Liver (tissue), 3 donors: Measurements from ENCODE around the gene PLCXD3.

Source experiments
- ATF3 ChIP-seq: IDR thresholded peaks from 2 replicates; pipeline ENCODE4 v1.6.1; 2016; ENCODE audit warnings: antibody characterized with exemption
- CTCF ChIP-seq: fragments of 150-350 bp; IDR thresholded peaks from 2 replicates; pipeline ENCODE4 v1.5.1; 2017; ENCODE audit warnings: improper control_type of control experiment, low read depth, low read length; ENCODE audit not compliant: missing input control
- FOXA1 ChIP-seq: IDR thresholded peaks from 2 replicates; pipeline ENCODE4 v1.6.1; 2016; ENCODE audit warnings: antibody characterized with exemption
- GABPA ChIP-seq, 2 donors: IDR thresholded peaks in 1 of 2; conservative IDR thresholded peaks in 1 of 2; 2 replicates each; pipeline ENCODE4 v1.6.1; 2016; ENCODE audit warnings: antibody characterized with exemption in 2 of 2, mild to moderate bottlenecking in 1 of 2, moderate library complexity in 1 of 2
- HNF4G ChIP-seq: IDR thresholded peaks from 2 replicates; pipeline ENCODE4 v1.6.1; 2016; ENCODE audit warnings: antibody characterized with exemption
- JUND ChIP-seq, 2 donors: IDR thresholded peaks; 2 replicates each; pipeline ENCODE4 v1.6.1; 2016; ENCODE audit warnings: antibody characterized with exemption in 2 of 2
- RAD21 ChIP-seq, 2 donors: IDR thresholded peaks; 2 replicates each; pipeline ENCODE4 v1.6.1; 2016; ENCODE audit warnings: antibody characterized with exemption in 2 of 2, mild to moderate bottlenecking in 2 of 2
- RXRA ChIP-seq, 2 donors: IDR thresholded peaks; 2 replicates each; pipeline ENCODE4 v1.6.1; 2017 to 2018; ENCODE audit warnings: antibody characterized with exemption in 2 of 2, mild to moderate bottlenecking in 1 of 2
- SP1 ChIP-seq: IDR thresholded peaks from 2 replicates; pipeline ENCODE4 v1.6.1; 2018; ENCODE audit warnings: antibody characterized with exemption, mild to moderate bottlenecking
- TAF1 ChIP-seq: conservative IDR thresholded peaks from 2 replicates; pipeline ENCODE4 v1.6.1; 2016; ENCODE audit warnings: antibody characterized with exemption, mild to moderate bottlenecking
- YY1 ChIP-seq: IDR thresholded peaks from 2 replicates; pipeline ENCODE4 v1.6.1; 2016; ENCODE audit warnings: antibody characterized with exemption, mild to moderate bottlenecking
- ZBTB33 ChIP-seq: IDR thresholded peaks from 2 replicates; pipeline ENCODE4 v1.6.1; 2016; ENCODE audit warnings: antibody characterized with exemption
- TF ChIP-seq, protein P1 (sequence below): IDR thresholded peaks from 2 replicates; pipeline ENCODE4 v1.6.1; 2016; ENCODE audit warnings: antibody characterized with exemption, mild to moderate bottlenecking
- TF ChIP-seq, protein P2 (sequence below): IDR thresholded peaks from 2 replicates; pipeline ENCODE4 v1.6.1; 2016; ENCODE audit warnings: antibody characterized with exemption
- donor health status: healthy.
- donor health status: healthy.

GRCh38 chr5:41337216-41337615 lies 173.2 kb downstream of the PLCXD3 start:
- no peak for TF ChIP-seq CTCF
- no peak for TF ChIP-seq YY1
- TF ChIP-seq, protein P1, sequence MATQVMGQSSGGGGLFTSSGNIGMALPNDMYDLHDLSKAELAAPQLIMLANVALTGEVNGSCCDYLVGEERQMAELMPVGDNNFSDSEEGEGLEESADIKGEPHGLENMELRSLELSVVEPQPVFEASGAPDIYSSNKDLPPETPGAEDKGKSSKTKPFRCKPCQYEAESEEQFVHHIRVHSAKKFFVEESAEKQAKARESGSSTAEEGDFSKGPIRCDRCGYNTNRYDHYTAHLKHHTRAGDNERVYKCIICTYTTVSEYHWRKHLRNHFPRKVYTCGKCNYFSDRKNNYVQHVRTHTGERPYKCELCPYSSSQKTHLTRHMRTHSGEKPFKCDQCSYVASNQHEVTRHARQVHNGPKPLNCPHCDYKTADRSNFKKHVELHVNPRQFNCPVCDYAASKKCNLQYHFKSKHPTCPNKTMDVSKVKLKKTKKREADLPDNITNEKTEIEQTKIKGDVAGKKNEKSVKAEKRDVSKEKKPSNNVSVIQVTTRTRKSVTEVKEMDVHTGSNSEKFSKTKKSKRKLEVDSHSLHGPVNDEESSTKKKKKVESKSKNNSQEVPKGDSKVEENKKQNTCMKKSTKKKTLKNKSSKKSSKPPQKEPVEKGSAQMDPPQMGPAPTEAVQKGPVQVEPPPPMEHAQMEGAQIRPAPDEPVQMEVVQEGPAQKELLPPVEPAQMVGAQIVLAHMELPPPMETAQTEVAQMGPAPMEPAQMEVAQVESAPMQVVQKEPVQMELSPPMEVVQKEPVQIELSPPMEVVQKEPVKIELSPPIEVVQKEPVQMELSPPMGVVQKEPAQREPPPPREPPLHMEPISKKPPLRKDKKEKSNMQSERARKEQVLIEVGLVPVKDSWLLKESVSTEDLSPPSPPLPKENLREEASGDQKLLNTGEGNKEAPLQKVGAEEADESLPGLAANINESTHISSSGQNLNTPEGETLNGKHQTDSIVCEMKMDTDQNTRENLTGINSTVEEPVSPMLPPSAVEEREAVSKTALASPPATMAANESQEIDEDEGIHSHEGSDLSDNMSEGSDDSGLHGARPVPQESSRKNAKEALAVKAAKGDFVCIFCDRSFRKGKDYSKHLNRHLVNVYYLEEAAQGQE = no peak
- TF ChIP-seq HNF4G = no peak
- no peak for TF ChIP-seq SP1
- TF ChIP-seq TAF1 = no peak
- TF ChIP-seq, protein P2, sequence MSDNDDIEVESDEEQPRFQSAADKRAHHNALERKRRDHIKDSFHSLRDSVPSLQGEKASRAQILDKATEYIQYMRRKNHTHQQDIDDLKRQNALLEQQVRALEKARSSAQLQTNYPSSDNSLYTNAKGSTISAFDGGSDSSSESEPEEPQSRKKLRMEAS = no peak
- no peak for TF ChIP-seq ZBTB33
- TF ChIP-seq FOXA1 = no peak
- no peak for TF ChIP-seq GABPA (IDR thresholded peaks at IDR 0.05 in 1 of 2, conservative IDR thresholded peaks at IDR 0.05 in 1 of 2)
- no peak for TF ChIP-seq ATF3
- no peak for TF ChIP-seq RXRA (IDR thresholded peaks at IDR 0.05)
- no peak for TF ChIP-seq JUND (IDR thresholded peaks at IDR 0.05)
- TF ChIP-seq RAD21 (IDR thresholded peaks at IDR 0.05) = no peak
